Body of pancreas (tissue), 4 donors: Measurements from ENCODE around the gene LPCAT1.

ENCODE experiments used
- CTCF ChIP-seq, 7 experiments: fragments of 450-650 bp in 4 of 7; fragments of 200-600 bp in 3 of 7; sonication (generic) in 3 of 7; IDR thresholded peaks; one replicate each; pipeline ENCODE4 v1.5.1; 2016 to 2019; ENCODE audit warnings: antibody characterized with exemption in 7 of 7
- POLR2A ChIP-seq, 3 donors: fragments of 450-650 bp; IDR thresholded peaks; one replicate each; pipeline ENCODE4 v1.6.1; 2016; ENCODE audit warnings: antibody characterized with exemption in 3 of 3, mild to moderate bottlenecking in 2 of 3

GRCh38 chr5:1507014-1507375 is 16.8 kb downstream of the LPCAT1 start:
- TF ChIP-seq CTCF (IDR thresholded peaks at IDR 0.05): no peak
- no peak for TF ChIP-seq POLR2A (IDR thresholded peaks at IDR 0.05)
